ENCODE data around the gene ELF4. TPM values are rescaled to one million over a fixed set of nuclear protein-coding genes. Genes with fewer than 3 reads are reported as not detected.

Gene ELF4
- total and polyA plus RNA-seq, 10 of the 15 experiments (the other 5 are each of a cell fraction or from before 2014, with no cell fraction given), result 4.0 to 36.7 (median 22.6) TPM

DNA sequence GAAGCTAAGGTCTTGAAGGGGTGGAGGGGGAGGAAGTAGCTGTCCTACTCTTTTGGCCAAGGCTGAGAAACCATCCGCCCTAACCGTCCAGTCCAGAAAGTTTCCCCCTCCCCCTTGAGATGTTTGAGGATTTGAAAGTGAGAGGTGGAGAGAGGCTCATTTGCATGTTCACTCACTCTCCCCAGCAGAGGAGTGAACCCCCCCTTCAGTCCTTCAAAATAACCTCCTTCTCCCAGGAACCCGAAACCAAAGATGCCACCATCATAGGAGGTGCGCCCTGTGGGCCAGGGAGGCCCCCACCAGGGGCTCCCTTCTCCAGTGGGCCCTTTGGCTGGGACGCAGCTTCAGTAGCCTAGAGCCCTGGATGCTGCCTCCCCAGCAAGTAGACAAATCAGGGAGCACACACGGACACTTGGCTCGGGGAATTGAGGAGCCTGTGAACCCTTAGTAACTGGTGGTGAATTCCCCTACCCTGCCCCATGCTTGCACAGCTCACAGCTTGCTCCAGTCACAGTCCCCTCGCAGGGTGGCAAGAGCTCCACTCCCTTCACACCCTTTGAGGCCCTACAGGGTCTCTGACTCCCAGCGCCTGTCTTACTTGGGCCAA lies 25.6 kb downstream of the ELF4 start (continued):
- TF ChIP-seq, protein P1, sequence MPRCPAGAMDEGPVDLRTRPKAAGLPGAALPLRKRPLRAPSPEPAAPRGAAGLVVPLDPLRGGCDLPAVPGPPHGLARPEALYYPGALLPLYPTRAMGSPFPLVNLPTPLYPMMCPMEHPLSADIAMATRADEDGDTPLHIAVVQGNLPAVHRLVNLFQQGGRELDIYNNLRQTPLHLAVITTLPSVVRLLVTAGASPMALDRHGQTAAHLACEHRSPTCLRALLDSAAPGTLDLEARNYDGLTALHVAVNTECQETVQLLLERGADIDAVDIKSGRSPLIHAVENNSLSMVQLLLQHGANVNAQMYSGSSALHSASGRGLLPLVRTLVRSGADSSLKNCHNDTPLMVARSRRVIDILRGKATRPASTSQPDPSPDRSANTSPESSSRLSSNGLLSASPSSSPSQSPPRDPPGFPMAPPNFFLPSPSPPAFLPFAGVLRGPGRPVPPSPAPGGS (IDR thresholded peaks at IDR 0.05; ENCODE audit: borderline replicate concordance, insufficient read depth, low read depth, low read length, poor library complexity, severe bottlenecking), result peak; percentile 18
- TF ChIP-seq, protein P2, sequence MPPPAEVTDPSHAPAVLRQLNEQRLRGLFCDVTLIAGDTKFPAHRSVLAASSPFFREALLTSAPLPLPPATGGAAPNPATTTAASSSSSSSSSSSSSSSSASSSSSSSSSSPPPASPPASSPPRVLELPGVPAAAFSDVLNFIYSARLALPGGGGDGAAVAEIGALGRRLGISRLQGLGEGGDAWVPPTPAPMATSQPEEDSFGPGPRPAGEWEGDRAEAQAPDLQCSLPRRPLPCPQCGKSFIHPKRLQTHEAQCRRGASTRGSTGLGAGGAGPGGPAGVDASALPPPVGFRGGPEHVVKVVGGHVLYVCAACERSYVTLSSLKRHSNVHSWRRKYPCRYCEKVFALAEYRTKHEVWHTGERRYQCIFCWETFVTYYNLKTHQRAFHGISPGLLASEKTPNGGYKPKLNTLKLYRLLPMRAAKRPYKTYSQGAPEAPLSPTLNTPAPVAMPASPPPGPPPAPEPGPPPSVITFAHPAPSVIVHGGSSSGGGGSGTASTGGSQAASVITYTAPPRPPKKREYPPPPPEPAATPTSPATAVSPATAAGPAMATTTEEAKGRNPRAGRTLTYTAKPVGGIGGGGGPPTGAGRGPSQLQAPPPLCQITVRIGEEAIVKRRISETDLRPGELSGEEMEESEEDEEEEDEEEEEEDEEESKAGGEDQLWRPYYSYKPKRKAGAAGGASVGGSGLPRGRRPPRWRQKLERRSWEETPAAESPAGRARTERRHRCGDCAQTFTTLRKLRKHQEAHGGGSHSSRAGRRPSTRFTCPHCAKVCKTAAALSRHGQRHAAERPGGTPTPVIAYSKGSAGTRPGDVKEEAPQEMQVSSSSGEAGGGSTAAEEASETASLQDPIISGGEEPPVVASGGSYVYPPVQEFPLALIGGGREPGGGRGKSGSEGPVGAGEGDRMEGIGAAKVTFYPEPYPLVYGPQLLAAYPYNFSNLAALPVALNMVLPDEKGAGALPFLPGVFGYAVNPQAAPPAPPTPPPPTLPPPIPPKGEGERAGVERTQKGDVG (CRISPR knock-in tag; IDR thresholded peaks at IDR 0.05), result no peak
- peak; percentile 68 for TF ChIP-seq SPI1 (IDR thresholded peaks at IDR 0.05; ENCODE audit: borderline replicate concordance, insufficient read depth, low read depth, low read length)
- TF ChIP-seq, protein P3, sequence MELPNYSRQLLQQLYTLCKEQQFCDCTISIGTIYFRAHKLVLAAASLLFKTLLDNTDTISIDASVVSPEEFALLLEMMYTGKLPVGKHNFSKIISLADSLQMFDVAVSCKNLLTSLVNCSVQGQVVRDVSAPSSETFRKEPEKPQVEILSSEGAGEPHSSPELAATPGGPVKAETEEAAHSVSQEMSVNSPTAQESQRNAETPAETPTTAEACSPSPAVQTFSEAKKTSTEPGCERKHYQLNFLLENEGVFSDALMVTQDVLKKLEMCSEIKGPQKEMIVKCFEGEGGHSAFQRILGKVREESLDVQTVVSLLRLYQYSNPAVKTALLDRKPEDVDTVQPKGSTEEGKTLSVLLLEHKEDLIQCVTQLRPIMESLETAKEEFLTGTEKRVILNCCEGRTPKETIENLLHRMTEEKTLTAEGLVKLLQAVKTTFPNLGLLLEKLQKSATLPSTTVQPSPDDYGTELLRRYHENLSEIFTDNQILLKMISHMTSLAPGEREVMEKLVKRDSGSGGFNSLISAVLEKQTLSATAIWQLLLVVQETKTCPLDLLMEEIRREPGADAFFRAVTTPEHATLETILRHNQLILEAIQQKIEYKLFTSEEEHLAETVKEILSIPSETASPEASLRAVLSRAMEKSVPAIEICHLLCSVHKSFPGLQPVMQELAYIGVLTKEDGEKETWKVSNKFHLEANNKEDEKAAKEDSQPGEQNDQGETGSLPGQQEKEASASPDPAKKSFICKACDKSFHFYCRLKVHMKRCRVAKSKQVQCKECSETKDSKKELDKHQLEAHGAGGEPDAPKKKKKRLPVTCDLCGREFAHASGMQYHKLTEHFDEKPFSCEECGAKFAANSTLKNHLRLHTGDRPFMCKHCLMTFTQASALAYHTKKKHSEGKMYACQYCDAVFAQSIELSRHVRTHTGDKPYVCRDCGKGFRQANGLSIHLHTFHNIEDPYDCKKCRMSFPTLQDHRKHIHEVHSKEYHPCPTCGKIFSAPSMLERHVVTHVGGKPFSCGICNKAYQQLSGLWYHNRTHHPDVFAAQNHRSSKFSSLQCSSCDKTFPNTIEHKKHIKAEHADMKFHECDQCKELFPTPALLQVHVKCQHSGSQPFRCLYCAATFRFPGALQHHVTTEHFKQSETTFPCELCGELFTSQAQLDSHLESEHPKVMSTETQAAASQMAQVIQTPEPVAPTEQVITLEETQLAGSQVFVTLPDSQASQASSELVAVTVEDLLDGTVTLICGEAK (IDR thresholded peaks at IDR 0.05; ENCODE audit: borderline replicate concordance), result no peak
- TF ChIP-seq RBBP5 (conservative IDR thresholded peaks at IDR 0.05), result no peak
- peak; percentile 80 to 91 for TF ChIP-seq IKZF2 (IDR thresholded peaks at IDR 0.05)
- TF ChIP-seq EZH2 (IDR thresholded peaks at IDR 0.05; ENCODE audit: borderline replicate concordance, control insufficient read depth, low read depth, low read length), result no peak
- 0 out of 2 replicates have a peak, but pooled peaks have one; percentile 4 for TF ChIP-seq SIN3A (IDR thresholded peaks at IDR 0.05; ENCODE audit: low read depth, low read length)
- no peak for TF ChIP-seq CBX5 (IDR thresholded peaks at IDR 0.05; ENCODE audit: low read depth)
- TF ChIP-seq, protein P4, sequence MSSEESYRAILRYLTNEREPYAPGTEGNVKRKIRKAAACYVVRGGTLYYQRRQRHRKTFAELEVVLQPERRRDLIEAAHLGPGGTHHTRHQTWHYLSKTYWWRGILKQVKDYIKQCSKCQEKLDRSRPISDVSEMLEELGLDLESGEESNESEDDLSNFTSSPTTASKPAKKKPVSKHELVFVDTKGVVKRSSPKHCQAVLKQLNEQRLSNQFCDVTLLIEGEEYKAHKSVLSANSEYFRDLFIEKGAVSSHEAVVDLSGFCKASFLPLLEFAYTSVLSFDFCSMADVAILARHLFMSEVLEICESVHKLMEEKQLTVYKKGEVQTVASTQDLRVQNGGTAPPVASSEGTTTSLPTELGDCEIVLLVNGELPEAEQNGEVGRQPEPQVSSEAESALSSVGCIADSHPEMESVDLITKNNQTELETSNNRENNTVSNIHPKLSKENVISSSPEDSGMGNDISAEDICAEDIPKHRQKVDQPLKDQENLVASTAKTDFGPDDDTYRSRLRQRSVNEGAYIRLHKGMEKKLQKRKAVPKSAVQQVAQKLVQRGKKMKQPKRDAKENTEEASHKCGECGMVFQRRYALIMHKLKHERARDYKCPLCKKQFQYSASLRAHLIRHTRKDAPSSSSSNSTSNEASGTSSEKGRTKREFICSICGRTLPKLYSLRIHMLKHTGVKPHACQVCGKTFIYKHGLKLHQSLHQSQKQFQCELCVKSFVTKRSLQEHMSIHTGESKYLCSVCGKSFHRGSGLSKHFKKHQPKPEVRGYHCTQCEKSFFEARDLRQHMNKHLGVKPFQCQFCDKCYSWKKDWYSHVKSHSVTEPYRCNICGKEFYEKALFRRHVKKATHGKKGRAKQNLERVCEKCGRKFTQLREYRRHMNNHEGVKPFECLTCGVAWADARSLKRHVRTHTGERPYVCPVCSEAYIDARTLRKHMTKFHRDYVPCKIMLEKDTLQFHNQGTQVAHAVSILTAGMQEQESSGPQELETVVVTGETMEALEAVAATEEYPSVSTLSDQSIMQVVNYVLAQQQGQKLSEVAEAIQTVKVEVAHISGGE (CRISPR knock-in tag; IDR thresholded peaks at IDR 0.05), result no peak
- TF ChIP-seq, protein P5, sequence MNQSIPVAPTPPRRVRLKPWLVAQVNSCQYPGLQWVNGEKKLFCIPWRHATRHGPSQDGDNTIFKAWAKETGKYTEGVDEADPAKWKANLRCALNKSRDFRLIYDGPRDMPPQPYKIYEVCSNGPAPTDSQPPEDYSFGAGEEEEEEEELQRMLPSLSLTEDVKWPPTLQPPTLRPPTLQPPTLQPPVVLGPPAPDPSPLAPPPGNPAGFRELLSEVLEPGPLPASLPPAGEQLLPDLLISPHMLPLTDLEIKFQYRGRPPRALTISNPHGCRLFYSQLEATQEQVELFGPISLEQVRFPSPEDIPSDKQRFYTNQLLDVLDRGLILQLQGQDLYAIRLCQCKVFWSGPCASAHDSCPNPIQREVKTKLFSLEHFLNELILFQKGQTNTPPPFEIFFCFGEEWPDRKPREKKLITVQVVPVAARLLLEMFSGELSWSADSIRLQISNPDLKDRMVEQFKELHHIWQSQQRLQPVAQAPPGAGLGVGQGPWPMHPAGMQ (IDR thresholded peaks at IDR 0.05; ENCODE audit: borderline replicate concordance), result no peak
- TF ChIP-seq, protein P6, sequence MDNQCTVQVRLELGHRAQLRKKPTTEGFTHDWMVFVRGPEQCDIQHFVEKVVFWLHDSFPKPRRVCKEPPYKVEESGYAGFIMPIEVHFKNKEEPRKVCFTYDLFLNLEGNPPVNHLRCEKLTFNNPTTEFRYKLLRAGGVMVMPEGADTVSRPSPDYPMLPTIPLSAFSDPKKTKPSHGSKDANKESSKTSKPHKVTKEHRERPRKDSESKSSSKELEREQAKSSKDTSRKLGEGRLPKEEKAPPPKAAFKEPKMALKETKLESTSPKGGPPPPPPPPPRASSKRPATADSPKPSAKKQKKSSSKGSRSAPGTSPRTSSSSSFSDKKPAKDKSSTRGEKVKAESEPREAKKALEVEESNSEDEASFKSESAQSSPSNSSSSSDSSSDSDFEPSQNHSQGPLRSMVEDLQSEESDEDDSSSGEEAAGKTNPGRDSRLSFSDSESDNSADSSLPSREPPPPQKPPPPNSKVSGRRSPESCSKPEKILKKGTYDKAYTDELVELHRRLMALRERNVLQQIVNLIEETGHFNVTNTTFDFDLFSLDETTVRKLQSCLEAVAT (IDR thresholded peaks at IDR 0.05), result no peak
- no peak for TF ChIP-seq BACH1 (IDR thresholded peaks at IDR 0.05; ENCODE audit: borderline replicate concordance)

All from GM12878 (cell line).